Activated CD8-positive, alpha-beta T cell treated with anti-CD3 and anti-CD28 coated beads for 36 hours (primary cell): Measurements from ENCODE around the gene ITCH. TPM values are rescaled to one million over a fixed set of nuclear protein-coding genes. Genes with fewer than 3 reads are reported as not detected.
A peak's percentile ranks its signal among the peaks of the same experiment; 100 is the strongest.
"Not testable (repeated sequence)": the region's sequence is repeated elsewhere in the genome, so short reads cannot be mapped to it uniquely, and the experiment has no call there.

ENCODE experiments used
- ATAC-seq: fragments of 200-7000 bp; cut with Tn5 transposase; one replicate; pipeline ENCODE4 v1.10.0; 2021; ENCODE audit warnings: mild to moderate bottlenecking, moderate library complexity
- CTCF ChIA-PET: fragments of 350-600 bp; sonication (Branson Sonifier 250); formaldehyde crosslinking; loops from one replicate; lab custom pipeline; 2021; ENCODE audit warnings: antibody characterized with exemption; lab: Charles Lee
- POLR2A ChIA-PET: fragments of 350-600 bp; sonication (Branson Sonifier 250); formaldehyde crosslinking; loops from one replicate; lab custom pipeline; 2021; ENCODE audit warnings: antibody characterized with exemption; lab: Charles Lee
- DNase-seq: peaks from one replicate; pipeline ENCODE4 v3.0.0-alpha.2; 2020
- H3K27ac Mint-ChIP-seq: one replicate; pipeline ENCODE4 v1.8.0; 2021; ENCODE audit warnings: mild to moderate bottlenecking, mixed read lengths
- H3K27me3 Mint-ChIP-seq: one replicate; pipeline ENCODE4 v1.8.0; 2021; ENCODE audit warnings: mixed read lengths
- H3K36me3 Mint-ChIP-seq: one replicate; pipeline ENCODE4 v1.8.0; 2021; ENCODE audit warnings: low read depth, mixed read lengths
- H3K4me1 Mint-ChIP-seq: one replicate; pipeline ENCODE4 v1.8.0; 2021; ENCODE audit warnings: low read depth, mixed read lengths
- H3K4me3 Mint-ChIP-seq: one replicate; pipeline ENCODE4 v1.8.0; 2021; ENCODE audit warnings: mild to moderate bottlenecking, moderate library complexity, mixed read lengths
- H3K9me3 Mint-ChIP-seq: one replicate; pipeline ENCODE4 v1.8.0; 2021; ENCODE audit warnings: mixed read lengths
- CTCF ChIP-seq: fragments of 200-600 bp; IDR thresholded peaks from one replicate; pipeline ENCODE4 v1.8.0; 2022; ENCODE audit warnings: antibody characterized with exemption, mild to moderate bottlenecking
- intact Hi-C: fragments of 100-400 bp; cut with micrococcal nuclease; formaldehyde crosslinking; loops from one replicate; pipeline ENCODE4 v1.10.0; 2022
- total RNA-seq, 2 experiments: library from RNA; stranded (reverse); gene quantifications; one replicate each; pipeline ENCODE4 v1.2.3, GENCODE V29; 2021

The ITCH gene
- total RNA-seq, 2 experiments from 2014 or later = 46.0 to 51.8 TPM

- ChIA-PET POLR2A (no interaction called here), CTCF (no interaction called here)
- H3K9me3 Mint-ChIP-seq = no peaks in the 10 kb centered on the region
- intact Hi-C loops = no loop called here
- DNase-seq = no peak
- no peak for TF ChIP-seq CTCF
- H3K27ac Mint-ChIP-seq = no peak overlapping the region
- H3K4me1 Mint-ChIP-seq = peaks cover 11% of the 10 kb centered on the region
- no peak overlapping the region for H3K4me3 Mint-ChIP-seq
- peaks cover 4% of the 10 kb centered on the region for H3K36me3 Mint-ChIP-seq
- ATAC-seq = no peak
- no peaks in the 10 kb centered on the region for H3K27me3 Mint-ChIP-seq
These were observed 70.3 kb downstream of the ITCH start for GRCh38 chr20:34433391-34433790.

DNA sequence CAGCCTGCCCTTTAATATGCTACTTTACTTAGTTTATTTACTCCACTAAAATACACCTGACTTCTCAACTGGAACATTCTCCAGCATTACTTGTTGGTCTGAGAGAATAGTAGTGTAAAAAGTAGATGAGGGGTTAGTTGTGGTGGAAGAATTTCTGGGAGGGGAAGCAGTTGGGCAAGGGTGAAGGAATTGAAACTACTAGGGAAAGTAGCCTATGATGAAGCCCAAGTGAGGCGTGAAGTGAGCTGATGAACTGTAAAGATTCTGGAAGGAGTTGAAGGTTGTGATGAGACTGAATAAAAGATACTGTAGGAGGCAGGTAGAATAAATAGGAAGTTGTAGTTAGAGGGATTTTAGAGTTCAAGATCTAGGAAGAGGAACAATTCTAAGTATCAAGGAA is 72.5 kb downstream of the ITCH start:
- ATAC-seq = no peak
- Mint-ChIP-seq H3K9me3 (no peaks in the 10 kb centered on the region), H3K27me3 (no peaks in the 10 kb centered on the region), H3K4me1 (peaks cover 11% of the 10 kb centered on the region), H3K36me3 (peaks cover 8% of the 10 kb centered on the region), H3K27ac (peak overlapping the region; percentile 53), H3K4me3 (no peak overlapping the region)
- CTCF ChIA-PET = interaction anchor here (1.1 to 3.8 kb wide), 4 partner anchors 11 to 123 kb away, joined by 3 to 38 read pairs (median 4); no protein-coding TSS in a partner anchor
- no peak for DNase-seq
- TF ChIP-seq CTCF = no peak
- POLR2A ChIA-PET = no interaction called here
- intact Hi-C loops = no loop called here

GRCh38 chr20:34437330-34437986 is 74.4 kb downstream of the ITCH start:
- H3K4me3 Mint-ChIP-seq = no peak overlapping the region
- POLR2A ChIA-PET = interaction anchor here (0.6 kb wide), 2 partner anchors 32 to 128 kb away, joined by 4 read pairs; no protein-coding TSS in a partner anchor
- intact Hi-C loops = no loop called here

DNA sequence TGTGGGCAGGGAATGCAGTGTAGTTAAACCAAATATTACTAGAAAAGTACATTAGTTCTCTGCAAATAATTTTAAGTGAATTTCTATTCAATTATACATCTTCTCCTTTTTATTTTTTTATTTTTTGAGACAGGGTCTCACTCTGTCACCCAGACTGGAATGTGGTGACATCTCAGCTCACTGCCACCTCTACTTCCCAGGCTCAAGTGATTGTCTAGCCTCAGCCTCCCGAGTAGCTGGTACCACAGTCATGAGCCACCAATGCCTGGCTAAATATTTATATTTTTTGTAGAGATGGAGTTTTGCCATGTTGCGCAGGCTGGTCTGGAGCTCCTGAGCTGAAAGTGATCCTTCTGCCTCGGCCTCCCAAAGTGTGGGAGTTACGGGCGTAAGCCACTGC is 76.1 kb downstream of the ITCH start:
- POLR2A ChIA-PET = no interaction called here

More at GRCh38 chr20:34437330-34437986, 74.4 kb downstream of the ITCH start:
- H3K4me1 Mint-ChIP-seq = peaks cover 11% of the 10 kb centered on the region
- H3K36me3 Mint-ChIP-seq = peaks cover 13% of the 10 kb centered on the region
- peak overlapping the region; percentile 39 for H3K27ac Mint-ChIP-seq
- no peak for TF ChIP-seq CTCF
- CTCF ChIA-PET = interaction anchor here (1.6 to 3.8 kb wide), 2 partner anchors 36 to 125 kb away, joined by 3 to 38 read pairs; no protein-coding TSS in a partner anchor
- ATAC-seq (no peak), DNase-seq (no peak)
- no peaks in the 10 kb centered on the region for H3K9me3 Mint-ChIP-seq
- H3K27me3 Mint-ChIP-seq = no peaks in the 10 kb centered on the region

GRCh38 chr20:34441423-34441822 is 78.3 kb downstream of the ITCH start:
- ATAC-seq, H3K27me3 Mint-ChIP-seq, DNase-seq, POLR2A ChIA-PET, H3K9me3 Mint-ChIP-seq, H3K4me3 Mint-ChIP-seq, H3K27ac Mint-ChIP-seq, intact Hi-C loops, CTCF ChIA-PET: not testable (repeated sequence)
- Mint-ChIP-seq H3K4me1 (peaks cover 11% of the 10 kb centered on the region), H3K36me3 (peaks cover 30% of the 10 kb centered on the region)

More for the DNA sequence above, 76.1 kb downstream of the ITCH start:
- Mint-ChIP-seq H3K9me3 (no peaks in the 10 kb centered on the region), H3K27ac (no peak overlapping the region), H3K4me1 (peaks cover 11% of the 10 kb centered on the region), H3K27me3 (no peaks in the 10 kb centered on the region), H3K4me3 (no peak overlapping the region), H3K36me3 (peaks cover 16% of the 10 kb centered on the region)
- ATAC-seq (no peak), DNase-seq (no peak)
- intact Hi-C loops = no loop called here
- no peak for TF ChIP-seq CTCF
- CTCF ChIA-PET = interaction anchor here (1.3 to 3.8 kb wide), 2 partner anchors 83 to 127 kb away, joined by 4 to 38 read pairs; no protein-coding TSS in a partner anchor
